Stomach smooth muscle (tissue), 2 donors: ENCODE data around the gene STOX2.

Experiments used
- H3K27ac ChIP-seq: one replicate; pipeline ENCODE4 v1.7.0; 2013; ENCODE audit warnings: mild to moderate bottlenecking, low read length, inconsistent platforms
- H3K27me3 ChIP-seq, 2 donors: one replicate each; pipeline ENCODE4 v1.7.0; 2013; ENCODE audit warnings: low read length in 2 of 2; ENCODE audit not compliant: insufficient read depth in 2 of 2, control insufficient read depth in 1 of 2
- H3K36me3 ChIP-seq, 2 donors: one replicate each; pipeline ENCODE4 v1.7.0; 2013; ENCODE audit warnings: low read length in 2 of 2; ENCODE audit not compliant: control insufficient read depth in 2 of 2, insufficient read depth in 2 of 2
- H3K4me1 ChIP-seq: one replicate; pipeline ENCODE4 v1.7.0; 2013; ENCODE audit warnings: low read length; ENCODE audit not compliant: control insufficient read depth, insufficient read depth
- H3K4me3 ChIP-seq, 2 donors: one replicate each; pipeline ENCODE4 v1.7.0; 2013; ENCODE audit warnings: low read length in 2 of 2
- H3K9ac ChIP-seq, 2 donors: one replicate each; pipeline ENCODE4 v1.7.0; 2013; ENCODE audit warnings: low read length in 2 of 2, mild to moderate bottlenecking in 1 of 2
- H3K9me3 ChIP-seq, 2 donors: one replicate each; pipeline ENCODE4 v1.7.0; 2013; ENCODE audit warnings: low read length in 2 of 2; ENCODE audit not compliant: control insufficient read depth in 2 of 2
- donor health status: healthy.
- donor health status: Pancreatic carcinoma.

The STOX2 gene, protein sequence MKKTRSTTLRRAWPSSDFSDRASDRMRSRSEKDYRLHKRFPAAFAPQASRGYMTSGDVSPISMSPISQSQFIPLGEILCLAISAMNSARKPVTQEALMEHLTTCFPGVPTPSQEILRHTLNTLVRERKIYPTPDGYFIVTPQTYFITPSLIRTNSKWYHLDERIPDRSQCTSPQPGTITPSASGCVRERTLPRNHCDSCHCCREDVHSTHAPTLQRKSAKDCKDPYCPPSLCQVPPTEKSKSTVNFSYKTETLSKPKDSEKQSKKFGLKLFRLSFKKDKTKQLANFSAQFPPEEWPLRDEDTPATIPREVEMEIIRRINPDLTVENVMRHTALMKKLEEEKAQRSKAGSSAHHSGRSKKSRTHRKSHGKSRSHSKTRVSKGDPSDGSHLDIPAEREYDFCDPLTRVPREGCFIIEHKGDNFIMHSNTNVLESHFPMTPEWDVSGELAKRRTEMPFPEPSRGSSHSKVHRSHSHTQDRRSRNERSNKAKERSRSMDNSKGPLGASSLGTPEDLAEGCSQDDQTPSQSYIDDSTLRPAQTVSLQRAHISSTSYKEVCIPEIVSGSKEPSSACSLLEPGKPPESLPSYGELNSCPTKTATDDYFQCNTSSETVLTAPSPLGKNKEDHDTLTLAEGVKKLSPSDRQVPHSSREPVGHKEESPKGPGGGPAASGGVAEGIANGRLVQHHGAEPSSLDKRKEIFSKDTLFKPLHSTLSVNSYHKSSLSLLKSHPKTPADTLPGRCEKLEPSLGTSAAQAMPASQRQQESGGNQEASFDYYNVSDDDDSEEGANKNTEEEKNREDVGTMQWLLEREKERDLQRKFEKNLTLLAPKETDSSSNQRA (N-terminal part only)

GRCh38 chr4:183905081-183905592 lies at the start of gene STOX2:
Gene STOX2, plus strand, starts transcription at chr4:183905307. Its CDS starts 1,484 bp downstream, at chr4:183906791.
- peak within 1 kb of the TSS; percentile 58 to 86 for H3K4me3 ChIP-seq
- H3K9ac ChIP-seq = peak within 1 kb of the TSS; percentile 26 to 60
- H3K4me1 ChIP-seq = peaks cover 18% of the 10 kb centered on the region
- no peaks in the 10 kb centered on the region for H3K9me3 ChIP-seq
- H3K27me3 ChIP-seq = no peaks in the 10 kb centered on the region
- H3K27ac ChIP-seq = peak within 1 kb of the TSS; percentile 62
- no peaks in the 10 kb centered on the region for H3K36me3 ChIP-seq

- Histone ChIP-seq H3K36me3 (no peaks in the 10 kb centered on the region), H3K9ac (no peak overlapping the region), H3K27me3 (peaks cover 0 to 2% of the 10 kb centered on the region in 2 donors), H3K4me1 (no peaks in the 10 kb centered on the region), H3K4me3 (no peak overlapping the region), H3K9me3 (no peaks in the 10 kb centered on the region), H3K27ac (no peak overlapping the region)
These were observed 49.5 kb upstream of the STOX2 start for GRCh38 chr4:183855323-183856190.

DNA sequence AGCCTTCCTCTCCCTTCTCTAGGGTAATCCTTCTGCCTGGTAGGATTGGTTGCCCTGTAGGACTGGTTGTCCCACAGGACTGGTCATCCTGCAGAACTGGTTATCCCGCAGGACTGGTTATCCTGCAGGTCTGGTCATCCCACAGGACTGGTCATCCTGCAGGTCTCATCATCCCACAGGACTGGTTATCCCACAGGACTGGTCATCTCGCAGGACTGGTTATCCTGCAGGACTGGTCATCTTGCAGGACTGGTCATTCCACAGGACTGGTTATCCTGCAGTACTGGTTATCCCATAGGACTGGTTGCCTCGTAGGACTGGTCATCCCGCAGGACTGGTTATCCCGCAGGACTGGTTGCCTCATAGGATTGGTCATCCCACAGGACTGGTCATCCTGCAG lies 48.1 kb upstream of the STOX2 start:
- peaks cover 2% of the 10 kb centered on the region for H3K4me1 ChIP-seq
- H3K27ac ChIP-seq = no peak overlapping the region
- H3K9me3 ChIP-seq = no peaks in the 10 kb centered on the region
- H3K4me3 ChIP-seq = no peak overlapping the region
- H3K9ac ChIP-seq = no peak overlapping the region
- H3K27me3 ChIP-seq = peaks cover 0 to 2% of the 10 kb centered on the region in 2 donors
- H3K36me3 ChIP-seq = no peaks in the 10 kb centered on the region

DNA sequence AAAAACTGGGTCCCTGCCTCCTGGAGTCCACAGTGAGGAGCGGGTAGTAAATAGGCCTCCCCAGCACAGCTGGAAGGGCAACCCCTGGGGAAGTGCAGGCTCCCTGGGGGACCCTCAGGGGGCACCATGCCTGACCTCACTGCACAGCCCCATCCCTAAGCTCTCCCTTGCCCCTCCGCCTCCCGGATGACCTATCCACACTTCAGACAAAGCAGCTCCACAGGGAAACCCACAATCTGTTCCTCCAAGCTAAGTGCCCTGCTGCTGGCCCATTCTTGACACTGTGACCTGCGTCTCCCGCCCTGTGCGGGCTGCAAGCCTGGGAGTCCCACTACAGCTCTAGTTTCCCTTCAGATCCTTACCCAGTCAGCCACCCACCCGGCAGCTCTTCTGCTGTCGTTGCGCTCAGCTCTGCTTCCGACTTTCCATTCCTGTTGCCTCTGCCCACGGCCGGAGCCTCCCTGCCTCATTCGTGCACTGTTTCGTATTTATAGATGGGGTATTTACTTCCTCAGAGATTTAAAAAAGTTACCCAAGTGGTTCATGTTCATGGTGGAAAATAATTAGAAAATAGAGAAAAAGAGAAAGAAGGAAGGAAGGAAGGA lies 47.0 kb upstream of the STOX2 start:
- no peaks in the 10 kb centered on the region for H3K36me3 ChIP-seq
- H3K27me3 ChIP-seq = peaks cover 0 to 2% of the 10 kb centered on the region in 2 donors
- H3K4me3 ChIP-seq = no peak overlapping the region
- H3K9ac ChIP-seq = no peak overlapping the region
- H3K4me1 ChIP-seq = peaks cover 2% of the 10 kb centered on the region
- no peaks in the 10 kb centered on the region for H3K9me3 ChIP-seq
- H3K27ac ChIP-seq = no peak overlapping the region

- Histone ChIP-seq H3K27me3 (peaks cover 0 to 2% of the 10 kb centered on the region in 2 donors), H3K4me3 (no peak overlapping the region), H3K36me3 (no peaks in the 10 kb centered on the region), H3K27ac (no peak overlapping the region), H3K9ac (no peak overlapping the region), H3K4me1 (peaks cover 2% of the 10 kb centered on the region), H3K9me3 (no peaks in the 10 kb centered on the region)
These were observed 45.0 kb upstream of the STOX2 start for GRCh38 chr4:183860119-183860518.

- Histone ChIP-seq H3K27ac (no peak overlapping the region), H3K4me3 (no peak overlapping the region), H3K27me3 (peaks cover 0 to 2% of the 10 kb centered on the region in 2 donors), H3K9ac (no peak overlapping the region), H3K9me3 (no peaks in the 10 kb centered on the region), H3K4me1 (peaks cover 2% of the 10 kb centered on the region), H3K36me3 (no peaks in the 10 kb centered on the region)
These were observed 44.4 kb upstream of the STOX2 start for GRCh38 chr4:183860731-183861130.

DNA sequence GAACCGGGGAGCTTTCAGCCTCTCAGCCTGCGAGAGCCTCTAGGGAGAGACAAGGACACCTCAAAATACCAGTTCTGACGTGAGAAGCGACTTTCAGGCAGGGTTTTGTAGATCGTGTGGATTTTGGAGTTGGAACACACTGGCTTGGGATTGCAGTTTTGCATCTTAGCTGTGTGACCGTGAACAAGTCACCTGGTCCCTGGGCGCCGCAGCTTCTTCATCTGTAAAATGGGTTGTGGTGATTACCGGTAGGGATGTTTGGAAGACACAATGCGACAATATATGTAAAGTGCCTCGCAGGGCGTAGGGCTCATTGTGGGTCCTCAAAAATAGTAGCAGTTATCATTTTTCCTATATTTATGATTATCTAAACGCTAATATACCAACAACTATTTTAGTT lies 43.7 kb upstream of the STOX2 start:
- Histone ChIP-seq H3K36me3 (no peaks in the 10 kb centered on the region), H3K4me3 (no peak overlapping the region), H3K27ac (no peak overlapping the region), H3K27me3 (peaks cover 0 to 2% of the 10 kb centered on the region in 2 donors), H3K9ac (no peak overlapping the region), H3K4me1 (peaks cover 2% of the 10 kb centered on the region), H3K9me3 (no peaks in the 10 kb centered on the region)

GRCh38 chr4:183863155-183863825 lies 41.8 kb upstream of the STOX2 start:
- Histone ChIP-seq H3K27ac (no peak overlapping the region), H3K9ac (no peak overlapping the region), H3K4me3 (no peak overlapping the region), H3K36me3 (no peaks in the 10 kb centered on the region), H3K4me1 (peaks cover 2% of the 10 kb centered on the region), H3K9me3 (no peaks in the 10 kb centered on the region), H3K27me3 (peaks cover 0 to 2% of the 10 kb centered on the region in 2 donors)

DNA sequence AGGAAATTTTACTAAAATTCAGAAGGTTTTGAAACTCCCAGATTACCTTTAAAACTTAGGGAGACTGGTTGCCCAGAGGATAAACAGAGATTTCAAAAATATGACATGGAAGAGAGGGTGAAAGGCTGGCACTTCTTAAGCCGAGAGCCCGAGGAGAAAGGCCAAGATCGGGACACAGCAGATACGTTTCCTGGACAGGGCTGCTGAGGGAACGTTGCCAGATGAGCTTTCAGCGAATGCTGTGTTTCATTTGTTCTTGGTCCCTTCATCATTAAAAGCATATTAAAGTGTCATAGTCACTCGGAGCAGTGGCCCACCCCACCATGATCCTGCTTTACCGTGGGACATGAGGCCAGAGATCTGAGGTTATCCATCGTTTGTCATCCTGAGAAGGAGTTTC lies 37.9 kb upstream of the STOX2 start:
- Histone ChIP-seq H3K27ac (no peak overlapping the region), H3K9ac (no peak overlapping the region), H3K4me3 (no peak overlapping the region)

More for the DNA sequence above, 37.9 kb upstream of the STOX2 start:
- no peaks in the 10 kb centered on the region for H3K4me1 ChIP-seq
- H3K27me3 ChIP-seq = no peaks in the 10 kb centered on the region
- H3K36me3 ChIP-seq = no peaks in the 10 kb centered on the region
- H3K9me3 ChIP-seq = no peaks in the 10 kb centered on the region
